DMS 273 (cell line): ENCODE data around the gene ZBTB45.
"Not testable (repeated sequence)": the region's sequence is repeated elsewhere in the genome, so short reads cannot be mapped to it uniquely, and the experiment has no call there.

Source experiments
- DNase-seq: peaks from one replicate; lab custom pipeline; 2025; ENCODE audit not compliant: unreplicated experiment; lab: John Stamatoyannopoulos, UW

ZBTB45 gene

GRCh38 chr19:58476498-58477015, 43.1 kb downstream of the ZBTB45 start:
- DNase-seq: no peak

GRCh38 chr19:58475714-58476497, 43.7 kb downstream of the ZBTB45 start, which contains the start of gene ZNF446:
Gene ZNF446 (plus strand): TSS chr19:58476352. CDS start chr19:58477219, 867 bp downstream.
- peak; percentile 99 for DNase-seq

- DNase-seq: no peak
Measured at GRCh38 chr19:58474997-58475713, 44.5 kb downstream of the ZBTB45 start.

- DNase-seq: no peak
Measured at GRCh38 chr19:58474291-58474996, 45.2 kb downstream of the ZBTB45 start.

DNA sequence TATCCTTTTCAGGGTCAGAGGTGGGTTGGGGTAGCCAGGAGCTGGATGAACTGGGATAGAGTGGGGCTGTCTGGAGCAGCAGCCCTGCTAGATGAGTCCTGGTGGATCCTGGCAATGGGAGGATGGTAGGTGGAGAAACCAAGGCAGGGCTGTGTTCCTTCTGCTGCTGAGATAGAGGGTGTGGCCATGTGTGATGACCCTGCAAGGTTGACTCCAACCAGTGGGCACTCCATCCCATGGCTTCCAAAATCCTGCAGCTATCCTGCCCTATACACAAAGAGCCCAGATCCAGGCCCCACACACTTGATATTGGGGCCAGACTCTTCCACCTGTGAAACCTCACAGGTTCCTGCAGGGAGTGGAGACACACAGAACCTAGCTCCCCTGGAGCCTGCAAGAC, 45.8 kb downstream of the ZBTB45 start:
- no peak for DNase-seq

DNA sequence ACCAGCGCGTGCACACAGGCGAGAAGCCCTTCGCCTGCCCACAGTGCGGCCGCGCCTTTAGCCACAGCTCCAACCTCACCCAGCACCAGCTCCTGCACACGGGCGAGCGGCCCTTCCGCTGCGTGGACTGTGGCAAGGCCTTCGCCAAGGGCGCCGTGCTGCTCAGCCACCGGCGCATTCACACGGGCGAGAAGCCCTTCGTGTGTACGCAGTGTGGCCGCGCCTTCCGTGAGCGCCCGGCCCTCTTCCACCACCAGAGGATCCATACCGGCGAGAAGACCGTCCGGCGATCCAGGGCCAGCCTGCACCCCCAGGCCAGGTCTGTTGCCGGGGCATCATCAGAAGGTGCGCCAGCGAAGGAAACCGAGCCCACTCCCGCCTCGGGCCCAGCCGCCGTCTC, 47.9 kb downstream of the ZBTB45 start:
- no peak for DNase-seq

GRCh38 chr19:58470837-58471543, 48.6 kb downstream of the ZBTB45 start:
- not testable (repeated sequence) for DNase-seq

DNA sequence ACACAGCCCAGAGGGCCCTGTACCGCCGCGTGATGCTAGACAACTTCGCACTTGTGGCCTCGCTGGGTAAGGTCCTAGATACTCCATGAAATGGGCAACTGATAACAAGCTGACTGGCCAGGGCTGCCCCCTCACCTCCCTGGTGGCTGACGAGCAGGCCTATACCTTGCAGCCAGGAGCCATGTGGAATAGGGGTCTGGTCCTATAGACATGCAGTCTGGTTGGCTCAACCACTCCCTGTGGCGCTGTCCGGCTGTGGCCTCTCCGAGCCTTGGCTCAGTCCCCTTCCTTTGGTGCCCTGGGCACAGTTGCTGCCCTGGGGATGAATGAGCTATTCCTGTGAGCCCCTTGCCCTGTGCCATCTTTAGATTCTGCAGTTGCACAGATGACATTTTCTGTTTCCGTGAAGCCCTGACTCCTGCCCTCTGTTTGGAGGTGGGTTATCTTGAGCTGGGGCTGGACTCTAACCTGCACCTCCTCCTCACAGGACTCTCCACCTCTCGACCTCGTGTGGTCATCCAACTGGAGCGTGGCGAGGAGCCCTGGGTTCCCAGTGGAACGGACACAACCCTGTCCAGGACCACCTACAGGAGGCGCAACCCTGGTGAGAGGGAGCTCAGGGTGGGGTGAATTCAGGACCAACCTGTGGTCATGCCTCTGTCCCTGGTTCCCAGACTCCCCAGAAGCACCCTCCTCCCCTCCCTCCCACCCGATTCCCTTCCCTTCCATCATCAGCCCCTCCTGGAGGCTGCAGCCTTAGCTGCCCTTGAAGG, 50.2 kb downstream of the ZBTB45 start:
- no peak for DNase-seq

DNA sequence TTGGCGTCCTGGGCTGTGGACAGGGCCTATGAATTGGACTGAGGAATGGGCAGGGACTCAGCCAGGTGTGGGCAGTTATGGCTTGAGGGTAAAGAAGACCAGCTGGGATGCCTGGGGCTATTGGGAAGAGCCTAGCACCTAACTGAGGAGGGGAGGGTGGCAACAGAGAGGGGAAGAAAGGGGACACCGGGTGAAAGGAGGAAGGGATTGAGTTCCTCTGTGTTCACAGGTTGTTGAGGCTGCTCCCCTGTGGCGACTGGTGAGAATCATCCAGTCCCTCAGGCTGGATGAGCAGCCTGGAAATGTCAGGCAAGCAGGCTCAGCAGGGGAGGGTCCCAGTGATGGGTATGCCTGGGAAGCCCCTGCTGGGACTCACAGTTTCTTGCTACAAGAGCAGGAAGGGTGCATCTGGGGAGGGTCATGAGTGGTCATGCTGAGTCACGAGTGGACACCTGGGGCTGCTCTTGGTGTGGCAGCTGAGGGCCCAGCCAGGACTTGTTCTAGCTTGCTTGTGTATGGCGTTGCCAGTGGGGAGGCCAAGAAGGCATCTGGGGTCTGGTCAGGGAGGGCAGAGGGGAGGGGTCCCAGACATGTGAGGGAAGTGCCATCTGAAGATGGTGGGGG, 51.3 kb downstream of the ZBTB45 start:
- peak; percentile 43 for DNase-seq

- DNase-seq: peak; percentile 99
Measured at GRCh38 chr19:58466760-58467589, 52.6 kb downstream of the ZBTB45 start, which contains the start of gene ZNF324. Gene ZNF324 (plus strand): TSS chr19:58467080. CDS start chr19:58469186, 2,106 bp downstream.

GRCh38 chr19:58466089-58466759, 53.4 kb downstream of the ZBTB45 start:
- DNase-seq: no peak
